Gastroesophageal sphincter (tissue), 4 donors: Measurements from ENCODE around the gene DNAJB12. TPM values are rescaled to one million over a fixed set of nuclear protein-coding genes. Genes with fewer than 3 reads are reported as not detected.
A peak's percentile ranks its signal among the peaks of the same experiment; 100 is the strongest.
"Not testable (repeated sequence)": the region's sequence is repeated elsewhere in the genome, so short reads cannot be mapped to it uniquely, and the experiment has no call there.

Source experiments
- ATAC-seq: fragments of 150-250 bp; one replicate; pipeline ENCODE4 v1.9.1; 2016; ENCODE audit warnings: mild to moderate bottlenecking, moderate library complexity
- H3K27ac ChIP-seq, 4 donors: fragments of 200-600 bp; sonication (generic) in 3 of 4; 1 replicate in 3 of 4; 2 replicates in 1 of 4; pipeline ENCODE4 v1.5.1; 2016 to 2019
- H3K27me3 ChIP-seq: fragments of 200-600 bp; sonication (generic); one replicate; pipeline ENCODE4 v1.5.1; 2019
- H3K36me3 ChIP-seq, 2 donors: fragments of 200-600 bp; sonication (generic); one replicate each; pipeline ENCODE4 v1.5.1; 2019; ENCODE audit warnings: control low read depth in 1 of 2
- H3K4me1 ChIP-seq, 3 donors: fragments of 200-600 bp; sonication (generic); 1 replicate in 2 of 3; 2 replicates in 1 of 3; pipeline ENCODE4 v1.5.1; 2016 to 2019; ENCODE audit warnings: control low read depth in 2 of 3
- H3K4me3 ChIP-seq, 2 donors: fragments of 200-600 bp; sonication (generic); one replicate each; pipeline ENCODE4 v1.5.1; 2019; ENCODE audit warnings: mild to moderate bottlenecking in 1 of 2, moderate library complexity in 1 of 2
- H3K9me3 ChIP-seq, 3 donors: fragments of 200-600 bp; sonication (generic); one replicate each; pipeline ENCODE4 v1.5.1; 2017 to 2019; ENCODE audit warnings: control low read depth in 2 of 3
- EP300 ChIP-seq: sonication (generic); formaldehyde crosslinking; IDR thresholded peaks from one replicate; pipeline ENCODE4 v1.6.1; 2017; ENCODE audit warnings: antibody characterized with exemption, mild to moderate bottlenecking
- POLR2A ChIP-seq, 2 donors: fragments of 450-650 bp; IDR thresholded peaks; one replicate each; pipeline ENCODE4 v1.6.1; 2017; ENCODE audit warnings: antibody characterized with exemption in 2 of 2, mild to moderate bottlenecking in 2 of 2, moderate library complexity in 1 of 2
- POLR2AphosphoS5 ChIP-seq: sonication (generic); formaldehyde crosslinking; IDR thresholded peaks from one replicate; pipeline ENCODE4 v1.6.1; 2017; ENCODE audit warnings: antibody characterized with exemption
- WGBS, 2 donors: methylation state at CpG; one replicate each; pipeline ENCODE4 v1.1.5; 2018; ENCODE audit warnings: low coverage in 1 of 2; 5-methylcytosine and 5-hydroxymethylcytosine counted together
- total RNA-seq, 4 donors: library from RNA; depleted of rRNA; stranded (reverse); fragments of >200 nt; gene quantifications; one replicate each; pipeline ENCODE4 v1.1.0, GENCODE V29; 2016
- TF ChIP-seq, protein P1 (sequence below), 4 experiments: fragments of 200-600 bp in 2 of 4; fragments of 450-650 bp in 2 of 4; sonication (generic) in 1 of 4; IDR thresholded peaks; one replicate each; pipeline ENCODE4 v1.5.1; 2017 to 2019; ENCODE audit warnings: antibody characterized with exemption in 4 of 4, mild to moderate bottlenecking in 2 of 4, moderate library complexity in 2 of 4

DNAJB12 gene
- total RNA-seq, 4 donors from 2014 or later: 28.6 to 43.0 (median 33.4) TPM

DNA sequence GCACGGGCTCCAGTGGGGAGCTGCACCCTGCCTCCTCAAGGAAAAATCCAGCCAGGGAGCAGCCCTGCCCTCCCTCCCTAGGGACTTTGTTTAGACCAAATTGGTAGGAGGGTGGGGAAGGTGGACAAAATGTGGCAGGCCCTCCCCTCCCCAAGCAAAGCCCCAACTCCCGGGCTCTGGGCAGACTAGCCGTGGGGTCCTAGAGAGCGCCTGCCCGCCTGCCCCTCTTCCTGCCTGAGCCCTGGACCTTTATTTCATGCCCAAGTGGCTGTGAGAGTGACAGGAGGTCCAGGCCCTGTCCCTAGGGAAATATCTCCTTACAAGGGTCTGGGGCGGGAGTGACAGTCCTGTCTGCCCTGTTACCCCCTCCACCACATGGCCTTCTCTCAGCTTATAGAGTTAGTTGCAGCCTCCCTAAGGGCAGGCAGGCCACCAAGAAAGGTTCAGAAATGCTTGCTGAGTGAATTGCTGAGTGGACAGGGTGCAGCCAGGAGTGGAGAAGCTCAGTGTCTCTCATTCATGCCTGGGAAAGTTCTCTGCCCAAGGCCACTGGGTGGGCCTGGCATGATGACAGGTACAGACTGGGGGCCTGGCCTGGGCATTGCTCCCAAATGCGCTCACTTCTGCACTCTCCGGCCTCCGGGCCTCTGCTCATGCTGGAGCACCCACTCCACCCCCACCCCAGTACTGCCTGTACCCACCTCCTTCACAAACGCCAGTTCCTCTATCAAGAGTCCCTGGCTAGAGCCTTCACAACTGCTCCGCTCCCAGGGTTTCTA is 25.2 kb downstream of the DNAJB12 start:
- Histone ChIP-seq H3K27me3 (no peaks in the 10 kb centered on the region), H3K4me1 (peaks cover 0 to 86% (median 46%) of the 10 kb centered on the region in 3 donors), H3K36me3 (peaks cover 0 to 6% of the 10 kb centered on the region in 2 donors), H3K4me3 (no peak overlapping the region), H3K27ac (peak overlapping the region in 2 of 4 donors; percentile 68 to 73), H3K9me3 (no peaks in the 10 kb centered on the region)
- WGBS, 2 donors: 80% methylated on average over 5 of the region's 11 CpGs; no CpG with 5 or more reads in 1 of the 2 donors
- no peak for ATAC-seq
- TF ChIP-seq EP300 (no peak), POLR2AphosphoS5 (no peak), POLR2A (IDR thresholded peaks at IDR 0.05) (no peak)
- TF ChIP-seq, protein P1, sequence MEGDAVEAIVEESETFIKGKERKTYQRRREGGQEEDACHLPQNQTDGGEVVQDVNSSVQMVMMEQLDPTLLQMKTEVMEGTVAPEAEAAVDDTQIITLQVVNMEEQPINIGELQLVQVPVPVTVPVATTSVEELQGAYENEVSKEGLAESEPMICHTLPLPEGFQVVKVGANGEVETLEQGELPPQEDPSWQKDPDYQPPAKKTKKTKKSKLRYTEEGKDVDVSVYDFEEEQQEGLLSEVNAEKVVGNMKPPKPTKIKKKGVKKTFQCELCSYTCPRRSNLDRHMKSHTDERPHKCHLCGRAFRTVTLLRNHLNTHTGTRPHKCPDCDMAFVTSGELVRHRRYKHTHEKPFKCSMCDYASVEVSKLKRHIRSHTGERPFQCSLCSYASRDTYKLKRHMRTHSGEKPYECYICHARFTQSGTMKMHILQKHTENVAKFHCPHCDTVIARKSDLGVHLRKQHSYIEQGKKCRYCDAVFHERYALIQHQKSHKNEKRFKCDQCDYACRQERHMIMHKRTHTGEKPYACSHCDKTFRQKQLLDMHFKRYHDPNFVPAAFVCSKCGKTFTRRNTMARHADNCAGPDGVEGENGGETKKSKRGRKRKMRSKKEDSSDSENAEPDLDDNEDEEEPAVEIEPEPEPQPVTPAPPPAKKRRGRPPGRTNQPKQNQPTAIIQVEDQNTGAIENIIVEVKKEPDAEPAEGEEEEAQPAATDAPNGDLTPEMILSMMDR (IDR thresholded peaks at IDR 0.05): no peak

DNA sequence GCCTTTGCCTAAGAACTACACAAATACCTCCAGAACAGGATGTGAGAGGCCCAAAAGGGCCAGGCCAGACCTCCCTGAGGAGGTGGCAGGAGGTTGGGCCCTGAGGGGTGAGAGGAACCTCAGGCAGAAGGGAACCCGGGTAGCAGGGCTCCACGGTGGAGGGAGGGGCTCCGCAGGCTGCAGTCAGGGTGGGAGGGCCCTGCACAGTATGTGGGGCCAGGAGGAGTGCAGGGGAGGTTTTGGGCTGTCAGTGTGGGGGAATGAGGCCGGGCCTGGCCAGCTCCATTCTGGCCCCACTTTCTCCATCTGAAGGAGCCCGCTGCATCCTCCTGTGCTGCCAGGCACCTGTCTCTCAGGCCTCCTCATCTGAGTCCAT is 25.9 kb downstream of the DNAJB12 start:
- no peak for ATAC-seq
- H3K9me3 ChIP-seq: no peaks in the 10 kb centered on the region
- peak overlapping the region in 3 of 4 donors; percentile 61 to 73 (median 68) for H3K27ac ChIP-seq
- H3K4me3 ChIP-seq: no peak overlapping the region
- TF ChIP-seq POLR2A (IDR thresholded peaks at IDR 0.05) (no peak), POLR2AphosphoS5 (no peak), EP300 (no peak)
- TF ChIP-seq, protein P1 (IDR thresholded peaks at IDR 0.05): no peak
- H3K27me3 ChIP-seq: no peaks in the 10 kb centered on the region
- peaks cover 0 to 80% (median 39%) of the 10 kb centered on the region in 3 donors for H3K4me1 ChIP-seq
- WGBS, 2 donors: 62% methylated on average over 5 of the region's 5 CpGs; no CpG with 5 or more reads in 1 of the 2 donors
- H3K36me3 ChIP-seq: peaks cover 0 to 5% of the 10 kb centered on the region in 2 donors

DNA sequence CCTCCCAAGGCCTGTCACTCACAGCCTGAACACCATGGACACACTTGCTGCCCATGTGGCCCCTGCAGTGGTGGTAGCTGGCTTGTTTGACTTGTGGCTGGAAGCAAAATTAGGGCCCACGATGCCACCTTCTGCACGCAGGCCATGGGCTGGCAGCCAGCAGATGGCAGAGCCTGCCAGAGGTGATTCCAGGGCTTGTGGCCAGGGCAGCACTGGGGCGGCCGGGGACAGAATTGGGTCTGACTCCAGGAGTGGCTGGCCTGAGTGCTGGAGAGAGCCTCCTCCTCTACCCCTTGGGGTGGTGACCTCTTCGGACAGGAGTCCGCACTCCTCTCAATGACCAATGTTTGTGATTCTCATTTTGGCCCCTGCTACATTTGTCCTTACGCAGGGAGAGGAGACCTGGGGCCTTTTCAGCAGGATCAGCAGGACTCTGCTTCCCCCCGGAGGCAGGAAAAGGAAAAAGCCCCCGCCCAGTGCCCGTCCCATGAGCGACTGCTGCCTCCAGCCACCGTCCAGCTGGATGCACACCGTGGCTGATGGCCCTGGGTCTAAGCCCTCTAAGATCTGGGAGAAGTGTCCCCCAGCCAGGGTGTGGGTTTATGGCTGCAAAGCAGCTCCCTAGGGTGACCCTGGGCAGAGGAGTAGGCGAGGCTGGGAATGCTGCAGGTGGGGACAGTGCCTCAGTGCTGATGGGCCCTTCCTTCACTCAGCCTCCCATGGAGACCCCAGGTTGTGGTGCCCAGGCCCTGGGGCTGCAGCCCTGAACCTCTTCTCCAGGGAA is 26.5 kb downstream of the DNAJB12 start:
- TF ChIP-seq, protein P1 (IDR thresholded peaks at IDR 0.05): peak in 3 of 4 experiments; percentile 66 to 86 (median 74)
- TF ChIP-seq POLR2AphosphoS5: no peak
- no peaks in the 10 kb centered on the region for H3K36me3 ChIP-seq
- no peak overlapping the region for H3K4me3 ChIP-seq
- H3K27ac ChIP-seq: peak overlapping the region in 3 of 4 donors; percentile 61 to 73 (median 68)
- peaks cover 0 to 74% (median 33%) of the 10 kb centered on the region in 3 donors for H3K4me1 ChIP-seq
- no peaks in the 10 kb centered on the region for H3K27me3 ChIP-seq
- ATAC-seq: peak; percentile 58
- no CpG with 5 or more reads among the region's 14 CpGs for WGBS, 2 donors
- no peaks in the 10 kb centered on the region for H3K9me3 ChIP-seq

GRCh38 chr10:72326665-72327603 is 27.8 kb downstream of the DNAJB12 start:
- not testable (repeated sequence) for H3K9me3 ChIP-seq, H3K4me3 ChIP-seq, H3K27me3 ChIP-seq, H3K36me3 ChIP-seq, ATAC-seq
- Histone ChIP-seq H3K4me1 (peaks cover 0 to 61% (median 22%) of the 10 kb centered on the region in 3 donors), H3K27ac (peak overlapping the region in 2 of 4 donors; percentile 68 to 73)
- 84 to 91% methylated on average over 9 to 26 of the region's 32 CpGs for WGBS, 2 donors

GRCh38 chr10:72325243-72326175 is 29.2 kb downstream of the DNAJB12 start:
- Histone ChIP-seq H3K4me1 (peaks cover 0 to 59% (median 22%) of the 10 kb centered on the region in 3 donors), H3K27ac (peak overlapping the region in 3 of 4 donors; percentile 56 to 62 (median 60)), H3K4me3 (peak overlapping the region in 1 of 2 donors; percentile 2)
- not testable (repeated sequence) for H3K36me3 ChIP-seq, H3K9me3 ChIP-seq, H3K27me3 ChIP-seq
- no CpG with 5 or more reads among the region's 49 CpGs for WGBS, 2 donors
- peak; percentile 28 for ATAC-seq
